MG63 (cell line): Measurements from ENCODE around the gene KRT12. TPM values are rescaled to one million over a fixed set of nuclear protein-coding genes. Genes with fewer than 3 reads are reported as not detected.
"Not testable (repeated sequence)": the region's sequence is repeated elsewhere in the genome, so short reads cannot be mapped to it uniquely, and the experiment has no call there.

Experiments used
- DNase-seq: peaks from one replicate; pipeline ENCODE4 v3.0.0-alpha.2; 2020
- H3K27me3 ChIP-seq: fragments of 250-450 bp; sonication (Bioruptor Pico); 2 replicates; pipeline ENCODE4 v1.5.1; 2020; ENCODE audit warnings: mild to moderate bottlenecking, moderate library complexity
- H3K36me3 ChIP-seq: fragments of 250-450 bp; sonication (Bioruptor Pico); 2 replicates; pipeline ENCODE4 v1.5.1; 2020; ENCODE audit warnings: mild to moderate bottlenecking, moderate library complexity
- H3K4me3 ChIP-seq: fragments of 250-450 bp; sonication (Bioruptor Pico); 2 replicates; pipeline ENCODE4 v1.5.1; 2020; ENCODE audit warnings: mild to moderate bottlenecking, moderate library complexity
- H3K9me3 ChIP-seq: fragments of 250-450 bp; sonication (Bioruptor Pico); 2 replicates; pipeline ENCODE4 v1.5.1; 2020; ENCODE audit warnings: mild to moderate bottlenecking, moderate library complexity
- total RNA-seq: library from RNA; depleted of rRNA; stranded (reverse); fragments of >200 nt; shearing (Covaris generic); gene quantifications from 2 replicates; pipeline ENCODE4 v1.2.3, GENCODE V29; 2014; ENCODE audit warnings: low replicate concordance

Gene KRT12
- total RNA-seq, 1 experiment from 2014 or later: not detected

GRCh38 chr17:40858667-40859066 lies 8.4 kb downstream of the KRT12 start:
- H3K9me3 ChIP-seq, H3K27me3 ChIP-seq, DNase-seq, H3K36me3 ChIP-seq, H3K4me3 ChIP-seq: not testable (repeated sequence)

GRCh38 chr17:40857535-40857934 lies 9.5 kb downstream of the KRT12 start:
- no peaks in the 10 kb centered on the region for H3K27me3 ChIP-seq
- DNase-seq: no peak

GRCh38 chr17:40854175-40854814 lies 12.7 kb downstream of the KRT12 start:
- Histone ChIP-seq H3K27me3 (no peaks in the 10 kb centered on the region), H3K4me3 (no peak overlapping the region), H3K36me3 (no peaks in the 10 kb centered on the region), H3K9me3 (no peaks in the 10 kb centered on the region)
- DNase-seq: no peak

More at GRCh38 chr17:40857535-40857934, 9.5 kb downstream of the KRT12 start:
- Histone ChIP-seq H3K36me3 (no peaks in the 10 kb centered on the region), H3K9me3 (no peaks in the 10 kb centered on the region), H3K4me3 (no peak overlapping the region)

GRCh38 chr17:40852364-40852763 lies 14.7 kb downstream of the KRT12 start:
- Histone ChIP-seq H3K9me3 (no peaks in the 10 kb centered on the region), H3K27me3 (no peaks in the 10 kb centered on the region), H3K36me3 (no peaks in the 10 kb centered on the region), H3K4me3 (no peak overlapping the region)
- no peak for DNase-seq

- no peak for DNase-seq
- Histone ChIP-seq H3K36me3 (no peaks in the 10 kb centered on the region), H3K9me3 (no peaks in the 10 kb centered on the region), H3K27me3 (no peaks in the 10 kb centered on the region), H3K4me3 (no peak overlapping the region)
These were observed 16.6 kb downstream of the KRT12 start for GRCh38 chr17:40850293-40850972.

GRCh38 chr17:40849723-40850122 lies 17.3 kb downstream of the KRT12 start:
- Histone ChIP-seq H3K27me3 (no peaks in the 10 kb centered on the region), H3K36me3 (no peaks in the 10 kb centered on the region), H3K4me3 (no peak overlapping the region), H3K9me3 (no peaks in the 10 kb centered on the region)
- DNase-seq: no peak

- no peaks in the 10 kb centered on the region for H3K9me3 ChIP-seq
- H3K4me3 ChIP-seq: no peak overlapping the region
- no peaks in the 10 kb centered on the region for H3K27me3 ChIP-seq
- no peaks in the 10 kb centered on the region for H3K36me3 ChIP-seq
- no peak for DNase-seq
These were observed 18.3 kb downstream of the KRT12 start for GRCh38 chr17:40848583-40849235.

GRCh38 chr17:40846515-40847144 lies 20.4 kb downstream of the KRT12 start:
- Histone ChIP-seq H3K9me3 (no peaks in the 10 kb centered on the region), H3K36me3 (no peaks in the 10 kb centered on the region), H3K4me3 (no peak overlapping the region), H3K27me3 (no peaks in the 10 kb centered on the region)
- DNase-seq: no peak

GRCh38 chr17:40844671-40845107 lies 22.3 kb downstream of the KRT12 start:
- no peaks in the 10 kb centered on the region for H3K9me3 ChIP-seq
- no peaks in the 10 kb centered on the region for H3K27me3 ChIP-seq
- H3K36me3 ChIP-seq: no peaks in the 10 kb centered on the region
- DNase-seq: no peak
- no peak overlapping the region for H3K4me3 ChIP-seq

- H3K27me3 ChIP-seq: no peaks in the 10 kb centered on the region
These were observed 23.8 kb downstream of the KRT12 start for GRCh38 chr17:40843242-40843641.

GRCh38 chr17:40841246-40841645 lies 25.8 kb downstream of the KRT12 start:
- no peaks in the 10 kb centered on the region for H3K36me3 ChIP-seq
- no peak for DNase-seq
- H3K4me3 ChIP-seq: no peak overlapping the region
- H3K27me3 ChIP-seq: no peaks in the 10 kb centered on the region
- no peaks in the 10 kb centered on the region for H3K9me3 ChIP-seq

More at GRCh38 chr17:40843242-40843641, 23.8 kb downstream of the KRT12 start:
- no peak for DNase-seq
- no peaks in the 10 kb centered on the region for H3K36me3 ChIP-seq
- no peaks in the 10 kb centered on the region for H3K9me3 ChIP-seq
- H3K4me3 ChIP-seq: no peak overlapping the region

GRCh38 chr17:40839194-40839593 lies 27.8 kb downstream of the KRT12 start:
- DNase-seq: no peak
- Histone ChIP-seq H3K4me3 (no peak overlapping the region), H3K36me3 (peaks cover 8% of the 10 kb centered on the region), H3K9me3 (no peaks in the 10 kb centered on the region), H3K27me3 (no peaks in the 10 kb centered on the region)

- Histone ChIP-seq H3K9me3 (no peaks in the 10 kb centered on the region), H3K36me3 (peaks cover 8% of the 10 kb centered on the region), H3K27me3 (no peaks in the 10 kb centered on the region), H3K4me3 (no peak overlapping the region)
- no peak for DNase-seq
These were observed 31.0 kb downstream of the KRT12 start for GRCh38 chr17:40836020-40836419.

- Histone ChIP-seq H3K27me3 (no peaks in the 10 kb centered on the region), H3K4me3 (no peak overlapping the region), H3K9me3 (no peaks in the 10 kb centered on the region), H3K36me3 (peaks cover 8% of the 10 kb centered on the region)
- no peak for DNase-seq
These were observed 33.1 kb downstream of the KRT12 start for GRCh38 chr17:40833882-40834281.

GRCh38 chr17:40832840-40833239 lies 34.2 kb downstream of the KRT12 start:
- no peak for DNase-seq
- H3K9me3 ChIP-seq: no peaks in the 10 kb centered on the region
- no peaks in the 10 kb centered on the region for H3K27me3 ChIP-seq
- H3K4me3 ChIP-seq: no peak overlapping the region
- H3K36me3 ChIP-seq: peaks cover 8% of the 10 kb centered on the region

- H3K27me3 ChIP-seq: no peaks in the 10 kb centered on the region
- H3K9me3 ChIP-seq: no peaks in the 10 kb centered on the region
- no peak overlapping the region for H3K4me3 ChIP-seq
- no peak for DNase-seq
- H3K36me3 ChIP-seq: no peaks in the 10 kb centered on the region; the same call in 1 of the 2 replicates
These were observed 36.8 kb downstream of the KRT12 start for GRCh38 chr17:40830085-40830776.
